GM12878 (cell line): ENCODE results near the gene SNRPA.
A peak's percentile ranks its signal among the peaks of the same experiment; 100 is the strongest.

Experiments
- FOS ChIP-seq: IDR thresholded peaks from 3 replicates; pipeline ENCODE4 v1.6.1; 2011; ENCODE audit warnings: borderline replicate concordance; ENCODE audit not compliant: insufficient read length; ENCODE audit errors: extremely low read depth
- FOXK2 ChIP-seq: fragments of 450-650 bp; IDR thresholded peaks from 2 replicates; pipeline ENCODE4 v1.6.1; 2017; ENCODE audit warnings: mild to moderate bottlenecking, moderate library complexity
- JUND ChIP-seq: IDR thresholded peaks from 2 replicates; pipeline ENCODE4 v1.6.1; 2012; ENCODE audit warnings: low read depth, mild to moderate bottlenecking, low read length, improper control_type of control experiment, moderate library complexity
- POLR2A ChIP-seq: IDR thresholded peaks from 2 replicates; pipeline ENCODE4 v1.6.1; 2011; ENCODE audit warnings: low read depth, mild to moderate bottlenecking, low read length
- POLR2AphosphoS5 ChIP-seq: IDR thresholded peaks from 2 replicates; pipeline ENCODE4 v1.6.1; 2011; ENCODE audit warnings: mild to moderate bottlenecking, low read length, inconsistent platforms
- RAD21 ChIP-seq: IDR thresholded peaks from 2 replicates; pipeline ENCODE4 v1.6.1; 2011; ENCODE audit warnings: mild to moderate bottlenecking, low read depth, low read length, moderate library complexity; ENCODE audit not compliant: insufficient read depth
- SIN3A ChIP-seq: IDR thresholded peaks from 2 replicates; pipeline ENCODE4 v1.6.1; 2012; ENCODE audit warnings: low read depth, low read length, improper control_type of control experiment
- SP1 ChIP-seq: IDR thresholded peaks from one replicate; pipeline ENCODE4 v1.6.1; 2011; ENCODE audit warnings: low read depth, low read length
- STAT3 ChIP-seq: IDR thresholded peaks from 2 replicates; pipeline ENCODE4 v1.6.1; 2011; ENCODE audit warnings: low read depth, low read length, improper control_type of control experiment
- TCF7 ChIP-seq: IDR thresholded peaks from 2 replicates; pipeline ENCODE4 v1.6.1; 2014; ENCODE audit warnings: antibody characterized with exemption, borderline replicate concordance
- YY1 ChIP-seq: IDR thresholded peaks from 2 replicates; pipeline ENCODE4 v1.6.1; 2011; ENCODE audit warnings: low read depth, mild to moderate bottlenecking, low read length
- TF ChIP-seq, protein P1 (sequence below), 3 experiments: IDR thresholded peaks in 2 of 3; conservative IDR thresholded peaks in 1 of 3; 2 replicates each; pipeline ENCODE4 v1.5.1; 2011; ENCODE audit warnings: low read depth in 3 of 3, low read length in 3 of 3, mild to moderate bottlenecking in 3 of 3, control low read depth in 2 of 3, moderate library complexity in 2 of 3, inconsistent platforms in 1 of 3, mixed read lengths in 1 of 3; ENCODE audit not compliant: control insufficient read depth in 2 of 3, insufficient read depth in 1 of 3; ENCODE audit errors: extremely low read depth in 1 of 3
- TF ChIP-seq, protein P2 (sequence below): IDR thresholded peaks from 2 replicates; pipeline ENCODE4 v1.6.1; 2012; ENCODE audit warnings: mild to moderate bottlenecking, low read depth, low read length

DNA sequence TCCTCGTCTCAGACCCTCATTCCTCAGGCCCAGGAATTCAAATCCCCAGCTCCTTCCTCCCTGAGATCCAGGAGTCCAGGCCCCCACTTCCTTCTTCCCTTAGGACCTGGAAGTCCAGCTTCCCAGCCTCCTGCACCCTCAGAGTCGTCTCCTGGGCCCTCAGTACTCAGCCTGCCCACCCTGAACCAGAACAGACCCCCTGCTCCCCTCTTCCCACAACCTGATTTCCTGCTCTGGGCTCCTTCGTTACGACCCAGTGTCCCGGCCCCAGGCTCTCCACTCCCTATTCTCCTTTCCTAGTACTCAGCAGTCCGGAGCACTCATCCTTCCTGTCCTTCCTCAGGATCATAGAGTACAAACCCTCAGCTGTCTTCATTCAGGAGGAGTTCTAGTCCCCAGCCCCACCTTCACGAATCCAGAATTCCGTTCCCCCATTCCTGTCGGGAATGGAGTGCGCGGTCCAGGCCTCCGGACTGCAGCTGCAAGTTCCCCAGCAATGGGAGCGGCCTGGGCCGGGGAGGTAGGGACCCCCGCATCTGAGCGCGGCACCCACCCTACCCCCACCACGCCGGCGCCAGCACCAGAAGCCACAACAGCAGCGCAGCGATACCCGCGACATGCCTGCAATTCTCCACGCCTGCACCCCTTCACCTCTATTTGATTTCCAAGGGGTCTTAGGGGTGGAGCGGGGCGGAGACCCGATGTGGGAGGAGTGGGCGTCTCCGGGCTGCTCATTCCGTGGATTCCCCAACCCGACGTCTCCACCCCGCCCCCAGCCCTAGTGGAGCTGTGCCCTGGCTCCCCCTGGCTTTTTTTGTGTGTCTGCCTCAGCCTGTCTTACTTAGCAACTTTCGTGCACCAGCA is 60.7 kb downstream of the SNRPA start:
- TF ChIP-seq RAD21: no peak
- TF ChIP-seq YY1: no peak
- TF ChIP-seq, protein P1, sequence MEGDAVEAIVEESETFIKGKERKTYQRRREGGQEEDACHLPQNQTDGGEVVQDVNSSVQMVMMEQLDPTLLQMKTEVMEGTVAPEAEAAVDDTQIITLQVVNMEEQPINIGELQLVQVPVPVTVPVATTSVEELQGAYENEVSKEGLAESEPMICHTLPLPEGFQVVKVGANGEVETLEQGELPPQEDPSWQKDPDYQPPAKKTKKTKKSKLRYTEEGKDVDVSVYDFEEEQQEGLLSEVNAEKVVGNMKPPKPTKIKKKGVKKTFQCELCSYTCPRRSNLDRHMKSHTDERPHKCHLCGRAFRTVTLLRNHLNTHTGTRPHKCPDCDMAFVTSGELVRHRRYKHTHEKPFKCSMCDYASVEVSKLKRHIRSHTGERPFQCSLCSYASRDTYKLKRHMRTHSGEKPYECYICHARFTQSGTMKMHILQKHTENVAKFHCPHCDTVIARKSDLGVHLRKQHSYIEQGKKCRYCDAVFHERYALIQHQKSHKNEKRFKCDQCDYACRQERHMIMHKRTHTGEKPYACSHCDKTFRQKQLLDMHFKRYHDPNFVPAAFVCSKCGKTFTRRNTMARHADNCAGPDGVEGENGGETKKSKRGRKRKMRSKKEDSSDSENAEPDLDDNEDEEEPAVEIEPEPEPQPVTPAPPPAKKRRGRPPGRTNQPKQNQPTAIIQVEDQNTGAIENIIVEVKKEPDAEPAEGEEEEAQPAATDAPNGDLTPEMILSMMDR (IDR thresholded peaks at IDR 0.05 in 2 of 3, conservative IDR thresholded peaks at IDR 0.05 in 1 of 3; ENCODE audit: control insufficient read depth in 2 of 3, extremely low read depth in 1 of 3, insufficient read depth in 1 of 3, low read depth in 3 of 3, low read length in 3 of 3): peak in 1 of 3 experiments; percentile 34; a peak in 2 of 6 replicates
- no peak for TF ChIP-seq TCF7
- TF ChIP-seq JUND: no peak
- no peak for TF ChIP-seq FOS
- no peak for TF ChIP-seq FOXK2
- no peak for TF ChIP-seq POLR2A
- no peak for TF ChIP-seq SIN3A
- no peak for TF ChIP-seq SP1
- no peak for TF ChIP-seq STAT3
- TF ChIP-seq, protein P2, sequence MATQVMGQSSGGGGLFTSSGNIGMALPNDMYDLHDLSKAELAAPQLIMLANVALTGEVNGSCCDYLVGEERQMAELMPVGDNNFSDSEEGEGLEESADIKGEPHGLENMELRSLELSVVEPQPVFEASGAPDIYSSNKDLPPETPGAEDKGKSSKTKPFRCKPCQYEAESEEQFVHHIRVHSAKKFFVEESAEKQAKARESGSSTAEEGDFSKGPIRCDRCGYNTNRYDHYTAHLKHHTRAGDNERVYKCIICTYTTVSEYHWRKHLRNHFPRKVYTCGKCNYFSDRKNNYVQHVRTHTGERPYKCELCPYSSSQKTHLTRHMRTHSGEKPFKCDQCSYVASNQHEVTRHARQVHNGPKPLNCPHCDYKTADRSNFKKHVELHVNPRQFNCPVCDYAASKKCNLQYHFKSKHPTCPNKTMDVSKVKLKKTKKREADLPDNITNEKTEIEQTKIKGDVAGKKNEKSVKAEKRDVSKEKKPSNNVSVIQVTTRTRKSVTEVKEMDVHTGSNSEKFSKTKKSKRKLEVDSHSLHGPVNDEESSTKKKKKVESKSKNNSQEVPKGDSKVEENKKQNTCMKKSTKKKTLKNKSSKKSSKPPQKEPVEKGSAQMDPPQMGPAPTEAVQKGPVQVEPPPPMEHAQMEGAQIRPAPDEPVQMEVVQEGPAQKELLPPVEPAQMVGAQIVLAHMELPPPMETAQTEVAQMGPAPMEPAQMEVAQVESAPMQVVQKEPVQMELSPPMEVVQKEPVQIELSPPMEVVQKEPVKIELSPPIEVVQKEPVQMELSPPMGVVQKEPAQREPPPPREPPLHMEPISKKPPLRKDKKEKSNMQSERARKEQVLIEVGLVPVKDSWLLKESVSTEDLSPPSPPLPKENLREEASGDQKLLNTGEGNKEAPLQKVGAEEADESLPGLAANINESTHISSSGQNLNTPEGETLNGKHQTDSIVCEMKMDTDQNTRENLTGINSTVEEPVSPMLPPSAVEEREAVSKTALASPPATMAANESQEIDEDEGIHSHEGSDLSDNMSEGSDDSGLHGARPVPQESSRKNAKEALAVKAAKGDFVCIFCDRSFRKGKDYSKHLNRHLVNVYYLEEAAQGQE: no peak
- no peak for TF ChIP-seq POLR2AphosphoS5
